PC-3 (cell line): Measurements from ENCODE around the gene LMAN1. TPM values are rescaled to one million over a fixed set of nuclear protein-coding genes. Genes with fewer than 3 reads are reported as not detected.

Experiments
- ATAC-seq: fragments of 200-7000 bp; cut with Tn5 transposase; 2 replicates; pipeline ENCODE4 v1.9.1; 2020; ENCODE audit warnings: mild to moderate bottlenecking, moderate library complexity
- BruUV-seq: library from RNA; stranded (reverse); fragments of 400-500 nt; replicated peaks from 2 replicates; lab custom pipeline; 2021; lab: Mats Ljungman, UMichigan
- CTCF ChIA-PET: fragments of 300-600 bp; sonication (Branson Sonifier 250); formaldehyde crosslinking; loops from one replicate; lab custom pipeline; 2022; ENCODE audit warnings: antibody characterized with exemption; lab: Charles Lee
- POLR2A ChIA-PET: fragments of 300-600 bp; sonication (Branson Sonifier 250); formaldehyde crosslinking; loops from one replicate; lab custom pipeline; 2022; ENCODE audit warnings: antibody characterized with exemption; ENCODE audit not compliant: unreplicated experiment; lab: Charles Lee
- DNase-seq: peaks from one replicate; pipeline ENCODE4 v3.0.0-alpha.2; 2015
- H2AFZ ChIP-seq: fragments of 300-600 bp; sonication (generic); 2 replicates; pipeline ENCODE4 v1.6.0; 2016; ENCODE audit warnings: antibody characterized with exemption, low read length
- H3F3A ChIP-seq: fragments of 300-600 bp; sonication (generic); one replicate; pipeline ENCODE4 v1.6.0; 2017; ENCODE audit warnings: antibody characterized with exemption, low read length, control low read depth, mild to moderate bottlenecking; ENCODE audit not compliant: unreplicated experiment
- H3K27ac ChIP-seq: fragments of 300-600 bp; sonication (generic); 2 replicates; pipeline ENCODE4 v1.5.1; 2016; ENCODE audit warnings: mild to moderate bottlenecking, low read length
- H3K27me3 ChIP-seq: fragments of 300-600 bp; sonication (generic); 2 replicates; pipeline ENCODE4 v1.6.1; 2016; ENCODE audit warnings: low read length, mixed read lengths
- H3K36me3 ChIP-seq: fragments of 300-600 bp; sonication (generic); 2 replicates; pipeline ENCODE4 v1.6.1; 2016; ENCODE audit warnings: low read depth, mixed run types, low read length, mixed read lengths
- H3K4me1 ChIP-seq: fragments of 300-600 bp; sonication (generic); 2 replicates; pipeline ENCODE4 v1.5.1; 2016; ENCODE audit warnings: low read length; ENCODE audit not compliant: insufficient read depth
- H3K4me2 ChIP-seq: fragments of 300-600 bp; sonication (generic); 2 replicates; pipeline ENCODE4 v1.6.0; 2016; ENCODE audit warnings: low read length
- H3K4me3 ChIP-seq: fragments of 300-600 bp; sonication (generic); 2 replicates; pipeline ENCODE4 v1.5.1; 2016; ENCODE audit warnings: mild to moderate bottlenecking, low read length, mixed read lengths
- H3K79me2 ChIP-seq: fragments of 300-600 bp; sonication (generic); 2 replicates; pipeline ENCODE4 v1.6.1; 2017; ENCODE audit warnings: low read length, mixed read lengths
- H3K9ac ChIP-seq: fragments of 300-600 bp; sonication (generic); 2 replicates; pipeline ENCODE4 v1.6.0; 2016; ENCODE audit warnings: mild to moderate bottlenecking, low read length
- H3K9me2 ChIP-seq: fragments of 300-600 bp; sonication (generic); replicated peaks from 2 replicates; pipeline ENCODE4 v1.6.1; 2016; ENCODE audit warnings: mixed run types, low read length, mixed read lengths
- H3K9me3 ChIP-seq: fragments of 300-600 bp; sonication (generic); 2 replicates; pipeline ENCODE4 v1.6.1; 2016; ENCODE audit warnings: low read length, mixed read lengths
- H4K20me1 ChIP-seq: fragments of 300-600 bp; sonication (generic); 2 replicates; pipeline ENCODE4 v1.6.1; 2016; ENCODE audit warnings: low read length, mixed read lengths
- EZH2 ChIP-seq: fragments of 300-600 bp; sonication (generic); IDR thresholded peaks from one replicate; pipeline ENCODE4 v1.6.1; 2017; ENCODE audit warnings: antibody characterized with exemption, mild to moderate bottlenecking, low read length; ENCODE audit not compliant: unreplicated experiment
- EZH2phosphoT487 ChIP-seq: fragments of 300-600 bp; sonication (generic); IDR thresholded peaks from 2 replicates; pipeline ENCODE4 v1.6.1; 2018; ENCODE audit warnings: mild to moderate bottlenecking, antibody characterized with exemption, low read length, borderline replicate concordance
- intact Hi-C: fragments of 100-400 bp; cut with micrococcal nuclease; formaldehyde crosslinking; loops from 2 replicates; pipeline ENCODE4 v1.9.0; 2023
- total RNA-seq: library from RNA; depleted of rRNA; stranded (reverse); fragments of >200 nt; gene quantifications from 2 replicates; pipeline ENCODE4 v1.2.3, GENCODE V29; 2014; rRNA removed
- TF ChIP-seq, protein P1 (sequence below): fragments of 300-600 bp; sonication (generic); conservative IDR thresholded peaks from 2 replicates; pipeline ENCODE4 v1.5.1; 2017; ENCODE audit warnings: antibody characterized with exemption, low read depth, mild to moderate bottlenecking, low read length

LMAN1 gene
- total RNA-seq, 1 experiment from 2014 or later: 126 TPM

DNA sequence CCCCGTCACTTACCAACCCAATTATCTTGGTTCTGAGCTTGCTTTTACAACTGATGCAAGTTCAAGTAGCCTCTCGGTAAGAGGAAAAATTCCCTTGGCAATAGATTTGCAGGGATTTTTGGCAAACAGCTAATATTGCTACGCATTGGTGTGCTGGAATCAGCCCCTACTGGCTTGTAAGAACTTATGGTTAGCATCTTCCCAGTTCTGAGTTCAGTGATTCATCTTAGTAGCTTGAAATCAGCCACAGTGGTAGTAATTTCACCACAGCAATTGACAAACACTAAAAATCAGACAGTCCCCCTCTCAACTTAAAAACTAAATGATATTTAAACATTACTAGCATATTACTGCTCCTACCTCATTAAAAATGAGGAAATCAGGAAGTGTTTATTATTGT is 79.9 kb downstream of the LMAN1 start:
- H3K4me2 ChIP-seq: no peak overlapping the region

DNA sequence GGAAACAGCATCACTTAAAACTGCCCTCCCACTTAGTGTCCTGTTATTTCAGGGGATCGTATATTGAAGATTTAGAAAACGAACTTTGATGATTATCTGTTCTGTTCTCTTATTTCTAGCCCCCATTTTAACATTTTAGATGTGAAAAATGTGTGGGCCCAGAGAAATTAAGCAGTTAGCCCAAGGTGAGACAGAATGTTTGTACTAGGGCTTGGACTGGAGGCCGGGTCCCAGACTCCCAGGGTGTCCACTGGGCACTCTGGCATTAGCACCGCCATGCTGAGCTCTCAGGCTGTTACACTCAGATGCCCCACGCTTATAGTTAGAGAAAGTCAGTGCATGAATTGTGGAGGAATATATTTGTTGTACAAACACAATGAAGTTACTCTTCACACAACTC is 80.3 kb downstream of the LMAN1 start:
- POLR2A ChIA-PET: no interaction called here
- Histone ChIP-seq H3K9ac (no peak overlapping the region), H3K79me2 (no peaks in the 10 kb centered on the region), H3K4me2 (no peak overlapping the region), H2AFZ (no peak overlapping the region), H3K27ac (no peak overlapping the region), H3K27me3 (peaks cover 27% of the 10 kb centered on the region), H4K20me1 (no peaks in the 10 kb centered on the region), H3K9me3 (no peaks in the 10 kb centered on the region), H3K36me3 (no peaks in the 10 kb centered on the region), H3F3A (no peaks in the 10 kb centered on the region), H3K4me1 (no peaks in the 10 kb centered on the region), H3K4me3 (no peak overlapping the region), H3K9me2 (no peaks in the 10 kb centered on the region)
- DNase-seq (no peak), ATAC-seq (no peak)
- CTCF ChIA-PET: interaction anchor here (0.6 kb wide), 1 partner anchor 124 kb away, joined by 3 read pairs; no protein-coding TSS in a partner anchor
- intact Hi-C loops: no loop called here
- TF ChIP-seq EZH2 (no peak), EZH2phosphoT487 (no peak)
- TF ChIP-seq, protein P1, sequence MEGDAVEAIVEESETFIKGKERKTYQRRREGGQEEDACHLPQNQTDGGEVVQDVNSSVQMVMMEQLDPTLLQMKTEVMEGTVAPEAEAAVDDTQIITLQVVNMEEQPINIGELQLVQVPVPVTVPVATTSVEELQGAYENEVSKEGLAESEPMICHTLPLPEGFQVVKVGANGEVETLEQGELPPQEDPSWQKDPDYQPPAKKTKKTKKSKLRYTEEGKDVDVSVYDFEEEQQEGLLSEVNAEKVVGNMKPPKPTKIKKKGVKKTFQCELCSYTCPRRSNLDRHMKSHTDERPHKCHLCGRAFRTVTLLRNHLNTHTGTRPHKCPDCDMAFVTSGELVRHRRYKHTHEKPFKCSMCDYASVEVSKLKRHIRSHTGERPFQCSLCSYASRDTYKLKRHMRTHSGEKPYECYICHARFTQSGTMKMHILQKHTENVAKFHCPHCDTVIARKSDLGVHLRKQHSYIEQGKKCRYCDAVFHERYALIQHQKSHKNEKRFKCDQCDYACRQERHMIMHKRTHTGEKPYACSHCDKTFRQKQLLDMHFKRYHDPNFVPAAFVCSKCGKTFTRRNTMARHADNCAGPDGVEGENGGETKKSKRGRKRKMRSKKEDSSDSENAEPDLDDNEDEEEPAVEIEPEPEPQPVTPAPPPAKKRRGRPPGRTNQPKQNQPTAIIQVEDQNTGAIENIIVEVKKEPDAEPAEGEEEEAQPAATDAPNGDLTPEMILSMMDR: no peak
- BruUV-seq: no TSS peak

More for the DNA sequence above, 79.9 kb downstream of the LMAN1 start:
- intact Hi-C loops: no loop called here
- Histone ChIP-seq H3K4me3 (no peak overlapping the region), H3K9me3 (no peaks in the 10 kb centered on the region), H3K9me2 (no peaks in the 10 kb centered on the region), H3K27me3 (peaks cover 25% of the 10 kb centered on the region), H4K20me1 (no peaks in the 10 kb centered on the region), H3K4me1 (no peaks in the 10 kb centered on the region), H3K9ac (no peak overlapping the region), H3F3A (no peaks in the 10 kb centered on the region), H3K36me3 (no peaks in the 10 kb centered on the region), H3K27ac (no peak overlapping the region), H3K79me2 (no peaks in the 10 kb centered on the region), H2AFZ (no peak overlapping the region)
- TF ChIP-seq, protein P1: no peak
- no peak for TF ChIP-seq EZH2phosphoT487
- no peak for TF ChIP-seq EZH2
- CTCF ChIA-PET: interaction anchor here (0.6 kb wide), 1 partner anchor 123 kb away, joined by 3 read pairs; no protein-coding TSS in a partner anchor
- POLR2A ChIA-PET: no interaction called here
- DNase-seq: no peak
- ATAC-seq: no peak
- no TSS peak for BruUV-seq

Other genes with a start within 250 kb of the LMAN1 start
- 48.8 and 50.6 TPM in 2 replicates for gene SEC11C, start 219.4 kb downstream of the LMAN1 start, total RNA-seq
- gene GRP, start 139.1 kb downstream of the LMAN1 start, total RNA-seq: not detected in 2 replicates
- gene RAX, start 85.8 kb downstream of the LMAN1 start, total RNA-seq: not detected in 2 replicates
- not detected in 2 replicates for gene CPLX4, start 40.6 kb downstream of the LMAN1 start, total RNA-seq